ENCODE results near the gene CDK14.
"Not testable (repeated sequence)": the region's sequence is repeated elsewhere in the genome, so short reads cannot be mapped to it uniquely, and the experiment has no call there.

Gene CDK14

GRCh38 chr7:90900628-90901356 is 304.7 kb downstream of the CDK14 start:
- DNase-seq (ENCODE audit: low spot score), result no peak

- no peak for DNase-seq (ENCODE audit: low spot score)
Observed at GRCh38 chr7:90903841-90904240, 307.7 kb downstream of the CDK14 start.

- DNase-seq (ENCODE audit: low spot score), result peak; percentile 15
Observed at GRCh38 chr7:90910136-90910535, 314.0 kb downstream of the CDK14 start.

GRCh38 chr7:90916319-90916718 is 320.2 kb downstream of the CDK14 start:
- DNase-seq (ENCODE audit: low spot score), result no peak

- no peak for DNase-seq (ENCODE audit: low spot score)
Observed at GRCh38 chr7:90917539-90917938, 321.4 kb downstream of the CDK14 start.

- no peak for DNase-seq (ENCODE audit: low spot score)
Observed at GRCh38 chr7:90918303-90918702, 322.2 kb downstream of the CDK14 start.

- no peak for DNase-seq (ENCODE audit: low spot score)
Observed at GRCh38 chr7:90919816-90920215, 323.7 kb downstream of the CDK14 start.

GRCh38 chr7:90920336-90920735 is 324.2 kb downstream of the CDK14 start:
- DNase-seq (ENCODE audit: low spot score), result no peak

- no peak for DNase-seq (ENCODE audit: low spot score)
Observed at GRCh38 chr7:90923541-90923997, 327.4 kb downstream of the CDK14 start.

GRCh38 chr7:90928700-90929424 is 332.7 kb downstream of the CDK14 start:
- not testable (repeated sequence) for DNase-seq (ENCODE audit: low spot score)

GRCh38 chr7:90931986-90932916 is 336.1 kb downstream of the CDK14 start:
- peak; percentile 22 for DNase-seq (ENCODE audit: low spot score)

- DNase-seq (ENCODE audit: low spot score), result no peak
Observed at GRCh38 chr7:90933041-90933440, 336.9 kb downstream of the CDK14 start.

GRCh38 chr7:90933984-90934383 is 337.9 kb downstream of the CDK14 start:
- DNase-seq (ENCODE audit: low spot score), result no peak

GRCh38 chr7:90938371-90938770 is 342.2 kb downstream of the CDK14 start:
- no peak for DNase-seq (ENCODE audit: low spot score)

- no peak for DNase-seq (ENCODE audit: low spot score)
Observed at GRCh38 chr7:90939666-90940065, 343.5 kb downstream of the CDK14 start.

GRCh38 chr7:90944021-90944420 is 347.9 kb downstream of the CDK14 start:
- DNase-seq (ENCODE audit: low spot score), result no peak

GRCh38 chr7:90945104-90945787 is 349.1 kb downstream of the CDK14 start:
- peak; percentile 46 for DNase-seq (ENCODE audit: low spot score)

- DNase-seq (ENCODE audit: low spot score), result no peak
Observed at GRCh38 chr7:90946730-90947501, 350.8 kb downstream of the CDK14 start.

- DNase-seq (ENCODE audit: low spot score), result no peak
Observed at GRCh38 chr7:90948085-90948484, 352.0 kb downstream of the CDK14 start.

GRCh38 chr7:90951229-90951628 is 355.1 kb downstream of the CDK14 start:
- no peak for DNase-seq (ENCODE audit: low spot score)

All from GM03348 (cell line).